Ramos (cell line): ENCODE measurements around the gene RHCG.

ENCODE experiments used
- in situ Hi-C: fragments of 300-500 bp; cut with MboI; formaldehyde crosslinking; loops from one replicate; pipeline ENCODE4 v1.14.3; 2022; ENCODE audit warnings: low sequenced_read_pairs; ENCODE audit not compliant: unreplicated experiment

RHCG gene

GRCh38 chr15:89426500-89426899 is 69.9 kb downstream of the RHCG start:
- in situ Hi-C loops: no loop called here

- in situ Hi-C loops: no loop called here
Measured at GRCh38 chr15:89423981-89424380, 72.4 kb downstream of the RHCG start.
